GM23338 (cell line): ENCODE measurements around the gene PDK4. TPM values are rescaled to one million over a fixed set of nuclear protein-coding genes. Genes with fewer than 3 reads are reported as not detected.

ENCODE experiments used
- ATAC-seq: fragments of 200-7000 bp; cut with Tn5 transposase; 3 replicates; pipeline ENCODE4 v1.9.1; 2020
- DNase-seq: peaks from one replicate; pipeline ENCODE4 v3.0.0-alpha.2; 2015; ENCODE audit warnings: low spot score
- H2AFZ ChIP-seq: fragments of 200-600 bp; sonication (generic); 2 replicates; pipeline ENCODE4 v1.8.0; 2016; ENCODE audit warnings: antibody characterized with exemption, mild to moderate bottlenecking, moderate library complexity
- H3F3A ChIP-seq: fragments of 200-600 bp; sonication (generic); replicated peaks from 2 replicates; pipeline ENCODE4 v1.8.0; 2017; ENCODE audit warnings: antibody characterized with exemption, mixed run types, low read depth
- H3K27ac ChIP-seq: fragments of 200-600 bp; sonication (generic); 2 replicates; pipeline ENCODE4 v1.6.1; 2016; ENCODE audit warnings: low read depth
- H3K27me3 ChIP-seq: fragments of 200-600 bp; sonication (generic); 2 replicates; pipeline ENCODE4 v1.8.0; 2016; ENCODE audit warnings: mild to moderate bottlenecking, mixed run types, moderate library complexity; ENCODE audit not compliant: insufficient read depth
- H3K36me3 ChIP-seq: fragments of 200-600 bp; sonication (generic); 2 replicates; pipeline ENCODE4 v1.8.0; 2016; ENCODE audit warnings: mild to moderate bottlenecking; ENCODE audit not compliant: insufficient read depth
- H3K4me1 ChIP-seq: fragments of 200-600 bp; sonication (generic); 2 replicates; pipeline ENCODE4 v1.8.0; 2016; ENCODE audit warnings: mild to moderate bottlenecking, moderate library complexity; ENCODE audit not compliant: insufficient read depth
- H3K4me2 ChIP-seq: fragments of 200-600 bp; sonication (generic); 2 replicates; pipeline ENCODE4 v1.7.1; 2017; ENCODE audit warnings: mixed run types
- H3K4me3 ChIP-seq: fragments of 200-600 bp; sonication (generic); 2 replicates; pipeline ENCODE4 v1.6.1; 2016; ENCODE audit warnings: mixed run types
- H3K79me2 ChIP-seq: fragments of 200-600 bp; sonication (generic); replicated peaks from 2 replicates; pipeline ENCODE4 v1.8.0; 2017; ENCODE audit warnings: mild to moderate bottlenecking; ENCODE audit not compliant: insufficient read depth
- H3K9me2 ChIP-seq: fragments of 200-600 bp; sonication (generic); 2 replicates; pipeline ENCODE4 v1.8.0; 2017; ENCODE audit not compliant: insufficient read depth
- H4K20me1 ChIP-seq: fragments of 200-600 bp; sonication (generic); replicated peaks from 2 replicates; pipeline ENCODE4 v1.8.0; 2017; ENCODE audit warnings: mild to moderate bottlenecking; ENCODE audit not compliant: insufficient read depth
- H3K27ac Mint-ChIP-seq: 2 replicates; pipeline ENCODE4 v1.8.0; 2020; ENCODE audit warnings: inconsistent platforms, mild to moderate bottlenecking, moderate library complexity, mixed read lengths
- H3K27me3 Mint-ChIP-seq: 3 replicates; pipeline ENCODE4 v1.8.0; 2022; ENCODE audit warnings: low read depth, mild to moderate bottlenecking, moderate library complexity, mixed read lengths, inconsistent platforms; ENCODE audit not compliant: insufficient read depth, poor library complexity
- H3K36me3 Mint-ChIP-seq: 3 replicates; pipeline ENCODE4 v1.8.0; 2021; ENCODE audit warnings: low read depth, mild to moderate bottlenecking, inconsistent platforms, moderate library complexity, mixed read lengths
- H3K4me1 Mint-ChIP-seq: 3 replicates; pipeline ENCODE4 v1.8.0; 2020; ENCODE audit warnings: mild to moderate bottlenecking, inconsistent platforms, mixed read lengths
- H3K4me3 Mint-ChIP-seq: 3 replicates; pipeline ENCODE4 v1.8.0; 2021; ENCODE audit warnings: moderate library complexity, mild to moderate bottlenecking, inconsistent platforms, mixed read lengths
- H3K9me3 Mint-ChIP-seq: 3 replicates; pipeline ENCODE4 v1.8.0; 2020; ENCODE audit warnings: moderate library complexity, mild to moderate bottlenecking, inconsistent platforms, mixed read lengths
- CREB1 ChIP-seq: fragments of 250-450 bp; sonication (Bioruptor Pico); IDR thresholded peaks from 2 replicates; pipeline ENCODE4 v1.5.0; 2020; ENCODE audit warnings: low read depth, mild to moderate bottlenecking, moderate library complexity
- CTCF ChIP-seq, 2 experiments: fragments of 200-600 bp in 1 of 2; sonication (generic) in 1 of 2; conservative IDR thresholded peaks; 2 replicates each; pipeline versions ENCODE4 v1.5.1 to v1.6.1; 2016 to 2017; ENCODE audit warnings: antibody characterized with exemption in 2 of 2, low read depth in 2 of 2, mild to moderate bottlenecking in 2 of 2, moderate library complexity in 1 of 2
- ETS1 ChIP-seq: IDR thresholded peaks from 2 replicates; pipeline ENCODE4 v1.6.1; 2016; ENCODE audit warnings: antibody characterized with exemption
- EZH2 ChIP-seq: fragments of 200-600 bp; sonication (generic); IDR thresholded peaks from one replicate; pipeline ENCODE4 v1.8.0; 2017; ENCODE audit warnings: antibody characterized with exemption, mild to moderate bottlenecking, low read depth; ENCODE audit not compliant: unreplicated experiment
- EZH2phosphoT487 ChIP-seq: fragments of 200-600 bp; sonication (generic); IDR thresholded peaks from one replicate; pipeline ENCODE4 v1.8.1; 2018; ENCODE audit warnings: antibody characterized with exemption; ENCODE audit not compliant: unreplicated experiment
- JUNB ChIP-seq: IDR thresholded peaks from one replicate; pipeline ENCODE4 v1.6.1; 2016; ENCODE audit warnings: antibody characterized with exemption; ENCODE audit not compliant: unreplicated experiment
- NANOG ChIP-seq: IDR thresholded peaks from 2 replicates; pipeline ENCODE4 v1.6.1; 2016; ENCODE audit warnings: antibody characterized with exemption, borderline replicate concordance
- POLR2AphosphoS5 ChIP-seq: IDR thresholded peaks from 2 replicates; pipeline ENCODE4 v1.6.1; 2016; ENCODE audit warnings: antibody characterized with exemption, low read depth
- REST ChIP-seq: IDR thresholded peaks from one replicate; pipeline ENCODE4 v1.6.1; 2018; ENCODE audit warnings: antibody characterized with exemption; ENCODE audit not compliant: unreplicated experiment
- STAT1 ChIP-seq: IDR thresholded peaks from one replicate; pipeline ENCODE4 v1.6.1; 2016; ENCODE audit warnings: antibody characterized with exemption; ENCODE audit not compliant: unreplicated experiment
- ZNF114 ChIP-seq: fragments of 250-450 bp; sonication (Bioruptor Pico); IDR thresholded peaks from 2 replicates; pipeline ENCODE4 v1.5.0; 2020; ENCODE audit warnings: mild to moderate bottlenecking, moderate library complexity
- ZNF331 ChIP-seq: fragments of 250-450 bp; sonication (Bioruptor Pico); IDR thresholded peaks from 2 replicates; pipeline ENCODE4 v1.5.0; 2020; ENCODE audit warnings: low read depth, mild to moderate bottlenecking, moderate library complexity
- ZNF462 ChIP-seq: fragments of 250-450 bp; sonication (Bioruptor Pico); IDR thresholded peaks from 2 replicates; pipeline ENCODE4 v1.5.0; 2020; ENCODE audit warnings: mild to moderate bottlenecking, moderate library complexity
- polyA plus RNA-seq: library from polyadenylated mRNA; unstranded; fragments of >200 nt; fragmentation: Nextera tagmentation; extraction: Ambion mirVana; gene quantifications from 2 replicates; pipeline ENCODE4 v1.2.1, GENCODE V29; 2016
- total RNA-seq: library from RNA; depleted of rRNA; stranded (reverse); fragments of >200 nt; shearing (Covaris generic); gene quantifications from 2 replicates; pipeline ENCODE4 v1.2.3, GENCODE V29; 2014

Gene PDK4
- total and polyA plus RNA-seq, 2 experiments from 2014 or later, result 0.32 TPM; not detected in 1

GRCh38 chr7:95586951-95587301 is 9.4 kb downstream of the PDK4 start (continued):
- TF ChIP-seq REST (no peak), NANOG (no peak)

- no peaks in the 10 kb centered on the region for H3K27me3 ChIP-seq
- H2AFZ ChIP-seq, result no peak overlapping the region
- H3K4me2 ChIP-seq, result no peak overlapping the region
- Mint-ChIP-seq H3K27me3 (no peaks in the 10 kb centered on the region), H3K27ac (no peak overlapping the region), H3K36me3 (no peaks in the 10 kb centered on the region), H3K4me1 (peaks cover 11% of the 10 kb centered on the region; the same call in 2 of the 3 replicates), H3K9me3 (no peaks in the 10 kb centered on the region), H3K4me3 (no peak overlapping the region)
- H3F3A ChIP-seq, result no peaks in the 10 kb centered on the region
- no peaks in the 10 kb centered on the region for H3K79me2 ChIP-seq
- H3K4me1 ChIP-seq, result no peaks in the 10 kb centered on the region
- no peak overlapping the region for H3K27ac ChIP-seq
- no peaks in the 10 kb centered on the region for H4K20me1 ChIP-seq
- H3K9me2 ChIP-seq, result no peaks in the 10 kb centered on the region
- H3K36me3 ChIP-seq, result no peaks in the 10 kb centered on the region
- H3K4me3 ChIP-seq, result no peak overlapping the region
- ATAC-seq, result no peak
- no peak for DNase-seq
- TF ChIP-seq EZH2 (no peak), ETS1 (no peak), POLR2AphosphoS5 (no peak), EZH2phosphoT487 (no peak), NANOG (no peak), CTCF (conservative IDR thresholded peaks at IDR 0.05; ENCODE audit: low read depth in 2 of 2) (no peak), CREB1 (CRISPR knock-in tag) (no peak), STAT1 (no peak), ZNF114 (CRISPR knock-in tag) (no peak), ZNF331 (CRISPR knock-in tag) (no peak), JUNB (no peak), ZNF462 (CRISPR knock-in tag) (no peak)
These were observed 10.9 kb downstream of the PDK4 start for GRCh38 chr7:95585426-95585789.
